Tibial nerve (tissue), 4 donors: ENCODE results near the gene LRFN2. TPM values are rescaled to one million over a fixed set of nuclear protein-coding genes. Genes with fewer than 3 reads are reported as not detected.

ENCODE experiments used
- DNase-seq, 2 donors: peaks; one replicate each; pipeline ENCODE4 v3.0.0-alpha.2; 2019; ENCODE audit warnings: low spot score in 2 of 2
- H3K27ac ChIP-seq, 4 donors: fragments of 200-600 bp; sonication (generic) in 3 of 4; one replicate each; pipeline ENCODE4 v1.5.1; 2017 to 2019; ENCODE audit warnings: mild to moderate bottlenecking in 1 of 4
- H3K27me3 ChIP-seq, 2 donors: fragments of 200-600 bp; sonication (generic) in 1 of 2; one replicate each; pipeline versions ENCODE4 v1.5.1 to v1.6.0; 2017 to 2019
- H3K36me3 ChIP-seq, 3 donors: fragments of 200-600 bp; sonication (generic); one replicate each; pipeline ENCODE4 v1.5.1; 2018 to 2019
- H3K4me1 ChIP-seq, 4 donors: fragments of 200-600 bp; sonication (generic) in 3 of 4; one replicate each; pipeline ENCODE4 v1.5.1; 2017 to 2019
- H3K4me3 ChIP-seq, 4 donors: fragments of 200-600 bp; sonication (generic) in 3 of 4; one replicate each; pipeline ENCODE4 v1.5.1; 2017 to 2019; ENCODE audit warnings: mild to moderate bottlenecking in 1 of 4, moderate library complexity in 1 of 4
- H3K9me3 ChIP-seq, 4 donors: fragments of 200-600 bp; sonication (generic) in 3 of 4; one replicate each; pipeline ENCODE4 v1.5.1; 2017 to 2019
- CTCF ChIP-seq, 5 experiments: fragments of 200-600 bp in 3 of 5; fragments of 450-650 bp in 2 of 5; sonication (generic) in 3 of 5; IDR thresholded peaks; one replicate each; pipeline ENCODE4 v1.5.1; 2016 to 2019; ENCODE audit warnings: antibody characterized with exemption in 5 of 5, mild to moderate bottlenecking in 3 of 5, moderate library complexity in 2 of 5
- EP300 ChIP-seq, 2 donors: sonication (generic); formaldehyde crosslinking; IDR thresholded peaks; one replicate each; pipeline ENCODE4 v1.6.1; 2017; ENCODE audit warnings: antibody characterized with exemption in 2 of 2, mild to moderate bottlenecking in 1 of 2
- POLR2A ChIP-seq, 2 donors: fragments of 450-650 bp; IDR thresholded peaks; one replicate each; pipeline ENCODE4 v1.6.1; 2017; ENCODE audit warnings: antibody characterized with exemption in 2 of 2, mild to moderate bottlenecking in 2 of 2, moderate library complexity in 2 of 2
- WGBS, 2 donors: methylation state at CpG; one replicate each; pipeline ENCODE4 v1.1.5; 2018; 5-methylcytosine and 5-hydroxymethylcytosine counted together
- total RNA-seq, 4 donors: library from RNA; depleted of rRNA; stranded (reverse); fragments of >200 nt; gene quantifications; one replicate each; pipeline ENCODE4 v1.1.0, GENCODE V29; 2016

The LRFN2 gene
- total RNA-seq, 4 donors from 2014 or later: not detected

GRCh38 chr6:40485795-40486194, 101.4 kb downstream of the LRFN2 start:
- Histone ChIP-seq H3K4me1 (no peaks in the 10 kb centered on the region), H3K27me3 (no peaks in the 10 kb centered on the region), H3K36me3 (no peaks in the 10 kb centered on the region), H3K9me3 (no peaks in the 10 kb centered on the region), H3K4me3 (no peak overlapping the region), H3K27ac (no peak overlapping the region)
- TF ChIP-seq POLR2A (IDR thresholded peaks at IDR 0.05) (no peak), EP300 (IDR thresholded peaks at IDR 0.05) (no peak), CTCF (IDR thresholded peaks at IDR 0.05) (no peak)
- 75 to 85% methylated on average over 2 of the region's 2 CpGs for WGBS, 2 donors
- DNase-seq: no peak

GRCh38 chr6:40485300-40485699, 101.9 kb downstream of the LRFN2 start:
- no peaks in the 10 kb centered on the region for H3K36me3 ChIP-seq
- H3K4me3 ChIP-seq: no peak overlapping the region
- H3K9me3 ChIP-seq: no peaks in the 10 kb centered on the region
- WGBS, 2 donors: 6 to 34% methylated on average over 2 of the region's 2 CpGs
- no peaks in the 10 kb centered on the region for H3K4me1 ChIP-seq
- no peaks in the 10 kb centered on the region for H3K27me3 ChIP-seq
- no peak for TF ChIP-seq POLR2A (IDR thresholded peaks at IDR 0.05)
- TF ChIP-seq EP300 (IDR thresholded peaks at IDR 0.05): no peak
- no peak for TF ChIP-seq CTCF (IDR thresholded peaks at IDR 0.05)
- no peak overlapping the region for H3K27ac ChIP-seq
- no peak for DNase-seq

GRCh38 chr6:40484066-40484465, 103.1 kb downstream of the LRFN2 start:
- TF ChIP-seq EP300 (IDR thresholded peaks at IDR 0.05) (no peak), CTCF (IDR thresholded peaks at IDR 0.05) (no peak), POLR2A (IDR thresholded peaks at IDR 0.05) (no peak)
- Histone ChIP-seq H3K4me3 (no peak overlapping the region), H3K4me1 (peaks cover 0 to 5% (median 0%) of the 10 kb centered on the region in 4 donors), H3K27ac (no peak overlapping the region), H3K36me3 (no peaks in the 10 kb centered on the region), H3K9me3 (no peaks in the 10 kb centered on the region), H3K27me3 (no peaks in the 10 kb centered on the region)
- 76 to 85% methylated on average over 5 to 7 of the region's 7 CpGs for WGBS, 2 donors
- no peak for DNase-seq

GRCh38 chr6:40482532-40482931, 104.6 kb downstream of the LRFN2 start:
- Histone ChIP-seq H3K9me3 (no peaks in the 10 kb centered on the region), H3K4me3 (no peak overlapping the region), H3K4me1 (peaks cover 0 to 9% (median 0%) of the 10 kb centered on the region in 4 donors), H3K36me3 (no peaks in the 10 kb centered on the region), H3K27ac (no peak overlapping the region), H3K27me3 (peaks cover 0 to 7% of the 10 kb centered on the region in 2 donors)
- DNase-seq: no peak
- 45 to 55% methylated on average over 6 to 7 of the region's 7 CpGs for WGBS, 2 donors
- TF ChIP-seq POLR2A (IDR thresholded peaks at IDR 0.05) (no peak), EP300 (IDR thresholded peaks at IDR 0.05) (no peak), CTCF (IDR thresholded peaks at IDR 0.05) (no peak)

GRCh38 chr6:40480678-40481077, 106.5 kb downstream of the LRFN2 start:
- H3K9me3 ChIP-seq: no peaks in the 10 kb centered on the region
- no peak overlapping the region for H3K4me3 ChIP-seq
- H3K27ac ChIP-seq: no peak overlapping the region
- DNase-seq: no peak
- no peaks in the 10 kb centered on the region for H3K36me3 ChIP-seq
- TF ChIP-seq CTCF (IDR thresholded peaks at IDR 0.05) (no peak), POLR2A (IDR thresholded peaks at IDR 0.05) (no peak), EP300 (IDR thresholded peaks at IDR 0.05) (no peak)
- WGBS, 2 donors: 93 to 98% methylated on average over 2 of the region's 2 CpGs
- H3K4me1 ChIP-seq: peaks cover 0 to 10% (median 0%) of the 10 kb centered on the region in 4 donors
- H3K27me3 ChIP-seq: peaks cover 0 to 18% of the 10 kb centered on the region in 2 donors
